D721Med (cell line): ENCODE data around the gene CLDN1.

ENCODE experiments used
- DNase-seq: peaks from one replicate; pipeline ENCODE4 v3.0.0; 2011; ENCODE audit warnings: low spot score; ENCODE audit not compliant: insufficient read length
- FAIRE-seq: peaks from 2 replicates; lab custom pipeline; 2011; peaks lifted over from hg19 to GRCh38; lab: Jason Lieb, UNC
- TF ChIP-seq, protein P1 (sequence below): IDR thresholded peaks from 2 replicates; pipeline ENCODE4 v1.5.1; 2012; ENCODE audit warnings: mild to moderate bottlenecking, control low read depth; ENCODE audit not compliant: insufficient read depth; ENCODE audit errors: missing control alignments

Gene CLDN1

GRCh38 chr3:190322604-190323245 is 479 bp upstream of the CLDN1 start:
- TF ChIP-seq, protein P1, sequence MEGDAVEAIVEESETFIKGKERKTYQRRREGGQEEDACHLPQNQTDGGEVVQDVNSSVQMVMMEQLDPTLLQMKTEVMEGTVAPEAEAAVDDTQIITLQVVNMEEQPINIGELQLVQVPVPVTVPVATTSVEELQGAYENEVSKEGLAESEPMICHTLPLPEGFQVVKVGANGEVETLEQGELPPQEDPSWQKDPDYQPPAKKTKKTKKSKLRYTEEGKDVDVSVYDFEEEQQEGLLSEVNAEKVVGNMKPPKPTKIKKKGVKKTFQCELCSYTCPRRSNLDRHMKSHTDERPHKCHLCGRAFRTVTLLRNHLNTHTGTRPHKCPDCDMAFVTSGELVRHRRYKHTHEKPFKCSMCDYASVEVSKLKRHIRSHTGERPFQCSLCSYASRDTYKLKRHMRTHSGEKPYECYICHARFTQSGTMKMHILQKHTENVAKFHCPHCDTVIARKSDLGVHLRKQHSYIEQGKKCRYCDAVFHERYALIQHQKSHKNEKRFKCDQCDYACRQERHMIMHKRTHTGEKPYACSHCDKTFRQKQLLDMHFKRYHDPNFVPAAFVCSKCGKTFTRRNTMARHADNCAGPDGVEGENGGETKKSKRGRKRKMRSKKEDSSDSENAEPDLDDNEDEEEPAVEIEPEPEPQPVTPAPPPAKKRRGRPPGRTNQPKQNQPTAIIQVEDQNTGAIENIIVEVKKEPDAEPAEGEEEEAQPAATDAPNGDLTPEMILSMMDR, result no peak
- FAIRE-seq, result no peak
- no peak for DNase-seq

- TF ChIP-seq, protein P1, result no peak
- FAIRE-seq (no peak), DNase-seq (no peak)
These were observed 1.5 kb downstream of the CLDN1 start for GRCh38 chr3:190320594-190321362.

GRCh38 chr3:190319660-190320059 is 2.6 kb downstream of the CLDN1 start:
- TF ChIP-seq, protein P1, result no peak
- no peak for DNase-seq
- no peak for FAIRE-seq

DNA sequence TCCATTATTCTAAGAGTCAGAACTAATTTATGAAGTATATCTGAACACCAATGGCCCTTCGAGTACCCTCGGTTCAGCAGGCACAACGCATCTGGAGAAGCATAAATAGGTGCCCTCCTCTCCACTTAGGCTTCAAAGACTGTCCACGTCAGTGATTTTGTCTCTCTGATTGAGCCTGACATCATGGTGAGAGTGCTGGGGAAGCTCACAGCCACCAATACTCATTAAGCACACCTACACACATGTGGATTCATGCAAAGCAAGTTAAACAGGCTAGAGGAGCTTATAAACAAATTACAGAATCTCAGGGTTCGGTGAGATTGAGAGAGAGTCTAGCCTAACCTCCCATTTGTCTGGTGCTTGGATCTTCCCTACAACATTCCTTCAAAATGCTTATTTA is 3.6 kb downstream of the CLDN1 start:
- no peak for FAIRE-seq
- TF ChIP-seq, protein P1, result no peak
- DNase-seq, result no peak

GRCh38 chr3:190314741-190315140 is 7.5 kb downstream of the CLDN1 start:
- FAIRE-seq (no peak), DNase-seq (no peak)
- TF ChIP-seq, protein P1, result no peak

- FAIRE-seq, result no peak
- DNase-seq, result no peak
- TF ChIP-seq, protein P1, result no peak
These were observed 12.8 kb downstream of the CLDN1 start for GRCh38 chr3:190309414-190309813.

DNA sequence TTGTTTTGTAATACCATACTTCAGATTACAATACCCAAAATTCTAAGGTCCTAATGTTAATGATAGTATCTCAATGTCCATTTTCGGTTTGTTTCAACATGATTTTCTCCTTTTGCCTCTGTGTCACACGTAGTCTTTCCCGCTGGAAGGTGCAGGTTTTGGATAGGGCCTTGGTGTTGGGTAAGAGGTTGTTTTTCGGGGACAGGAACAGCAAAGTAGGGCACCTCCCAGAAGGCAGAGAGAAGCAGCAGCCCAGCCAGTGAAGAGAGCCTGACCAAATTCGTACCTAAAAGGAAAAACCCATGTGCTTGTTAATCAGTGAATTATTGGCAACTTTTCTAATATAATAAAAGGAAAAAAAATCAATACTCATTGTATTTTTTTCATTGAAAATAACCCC is 14.1 kb downstream of the CLDN1 start:
- DNase-seq (no peak), FAIRE-seq (no peak)
- TF ChIP-seq, protein P1, result no peak
